Stimulated activated CD8-positive, alpha-beta memory T cell treated with anti-CD3 and anti-CD28 coated beads, Interleukin-2, amount 100 ng/mL, for 1 hour (primary cell): ENCODE data around the gene ECI1.

ENCODE experiments used
- DNase-seq, 2 donors: peaks; one replicate each; pipeline ENCODE4 v3.0.0-alpha.2; 2020; ENCODE audit warnings: low read depth in 2 of 2

Gene ECI1, protein sequence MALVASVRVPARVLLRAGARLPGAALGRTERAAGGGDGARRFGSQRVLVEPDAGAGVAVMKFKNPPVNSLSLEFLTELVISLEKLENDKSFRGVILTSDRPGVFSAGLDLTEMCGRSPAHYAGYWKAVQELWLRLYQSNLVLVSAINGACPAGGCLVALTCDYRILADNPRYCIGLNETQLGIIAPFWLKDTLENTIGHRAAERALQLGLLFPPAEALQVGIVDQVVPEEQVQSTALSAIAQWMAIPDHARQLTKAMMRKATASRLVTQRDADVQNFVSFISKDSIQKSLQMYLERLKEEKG

DNA sequence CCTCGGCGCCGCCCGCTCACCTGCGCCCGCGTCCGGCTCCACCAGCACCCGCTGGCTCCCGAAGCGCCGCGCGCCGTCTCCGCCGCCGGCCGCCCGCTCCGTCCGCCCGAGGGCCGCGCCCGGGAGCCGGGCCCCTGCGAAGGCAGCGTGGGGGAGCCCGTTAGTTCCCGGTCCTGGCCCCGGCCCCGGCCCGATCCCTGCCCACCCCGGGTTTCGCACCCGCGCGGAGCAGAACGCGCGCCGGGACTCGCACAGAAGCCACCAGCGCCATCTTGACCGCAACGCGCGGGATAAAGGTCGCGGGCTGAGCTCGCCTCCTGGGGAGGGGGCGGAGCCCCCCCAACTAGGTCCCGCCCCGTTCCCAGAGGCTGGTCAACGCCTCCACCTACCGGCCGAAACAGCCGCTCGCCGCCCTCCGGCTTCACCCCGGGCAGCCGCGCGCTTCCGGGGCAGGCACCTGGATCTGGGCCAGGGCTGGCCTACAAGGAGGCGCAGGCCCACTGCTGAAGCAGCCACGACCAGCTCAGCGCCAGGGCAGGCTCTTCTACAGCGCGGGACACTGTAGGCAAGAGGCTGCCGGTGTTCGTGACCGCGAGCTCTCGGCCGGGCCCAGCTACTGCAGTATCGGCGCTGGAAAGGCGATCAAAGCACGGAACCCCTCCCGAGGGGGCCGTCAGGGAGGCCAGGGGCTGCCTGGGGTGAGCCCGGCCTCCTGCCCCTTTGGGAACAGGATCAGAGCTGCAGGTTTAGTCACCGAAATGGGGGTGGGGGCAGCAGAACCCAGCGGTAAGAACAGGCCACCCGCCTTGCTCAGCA, at the start of gene ECI1:
Gene ECI1, minus strand, starts transcription at position 292 of the 816 bp plus-strand sequence. Its CDS starts 21 bp downstream, at position 271.
- peak; percentile 62 to 67 for DNase-seq

DNA sequence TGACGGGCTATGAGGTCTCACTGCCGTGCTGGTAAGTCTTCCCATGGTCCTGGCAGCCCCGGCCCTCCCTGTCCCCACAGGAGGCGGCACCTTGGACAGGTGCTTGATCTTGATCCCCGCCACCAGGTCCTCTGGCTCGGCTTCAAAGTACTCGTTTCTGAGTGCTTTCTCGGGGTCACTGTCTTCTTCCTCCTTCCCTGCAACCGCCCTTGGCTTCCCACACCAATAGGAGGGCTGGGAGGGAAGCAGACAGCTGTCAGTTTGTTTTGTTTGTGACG, 48.5 kb upstream of the ECI1 start:
- no peak for DNase-seq

DNA sequence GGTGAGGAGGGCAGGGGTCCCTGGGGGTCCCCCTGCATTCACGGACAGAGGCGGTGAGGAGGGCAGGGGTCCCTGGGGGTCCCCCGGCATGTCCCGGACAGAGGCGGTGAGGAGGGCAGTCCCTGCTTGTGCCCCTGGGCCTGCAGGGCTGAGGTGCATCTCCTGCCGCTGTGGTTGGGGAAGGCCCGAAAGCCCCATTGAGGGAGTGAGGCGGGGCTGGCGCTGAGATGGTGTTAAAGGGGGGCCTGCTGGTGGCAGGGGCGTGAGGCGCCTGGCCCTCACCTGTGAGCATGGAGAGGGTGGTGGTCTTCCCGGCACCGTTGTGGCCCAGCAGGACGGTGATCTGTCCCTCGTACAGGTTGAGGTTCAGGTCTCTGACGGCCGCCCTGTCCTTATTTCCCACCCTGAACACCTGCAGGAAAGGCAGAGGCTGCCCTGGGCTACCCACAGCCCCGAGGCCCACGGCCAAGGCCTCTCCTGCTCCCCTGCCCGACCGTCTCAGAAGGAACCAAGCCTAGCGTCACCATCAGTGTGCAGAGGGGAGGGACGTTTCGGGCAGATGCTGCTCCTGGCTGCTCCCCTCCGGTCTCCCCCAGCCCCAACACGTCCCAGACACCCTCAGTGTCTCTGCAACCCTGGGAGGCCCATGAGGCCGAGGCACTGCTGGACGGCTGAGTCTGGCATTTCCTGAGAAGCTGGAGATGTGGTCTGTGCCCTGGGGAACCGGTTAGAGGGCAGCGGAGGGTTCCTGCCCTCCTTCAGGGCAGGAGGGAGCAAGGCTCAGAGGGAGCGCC, 47.9 kb upstream of the ECI1 start:
- DNase-seq: no peak

DNA sequence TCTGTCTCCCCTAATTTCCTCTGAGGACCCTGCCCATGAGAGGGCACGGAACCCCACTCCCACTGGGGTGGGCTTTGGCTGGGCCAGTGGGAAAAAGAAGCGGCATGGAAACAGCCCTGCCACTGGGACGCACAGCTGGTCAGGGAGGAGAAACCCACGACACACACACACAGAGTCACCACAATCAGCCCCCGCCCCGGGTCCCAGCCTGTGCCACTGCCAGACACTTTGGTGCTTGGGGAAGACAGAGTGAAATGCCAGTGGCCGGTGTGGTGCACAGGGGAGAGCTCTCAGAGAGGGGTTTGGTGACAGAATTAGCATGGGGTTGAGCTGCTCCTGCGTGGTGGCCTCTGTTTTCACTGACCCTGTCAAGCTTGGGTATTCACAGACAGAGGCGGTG, 47.2 kb upstream of the ECI1 start:
- DNase-seq: no peak

DNA sequence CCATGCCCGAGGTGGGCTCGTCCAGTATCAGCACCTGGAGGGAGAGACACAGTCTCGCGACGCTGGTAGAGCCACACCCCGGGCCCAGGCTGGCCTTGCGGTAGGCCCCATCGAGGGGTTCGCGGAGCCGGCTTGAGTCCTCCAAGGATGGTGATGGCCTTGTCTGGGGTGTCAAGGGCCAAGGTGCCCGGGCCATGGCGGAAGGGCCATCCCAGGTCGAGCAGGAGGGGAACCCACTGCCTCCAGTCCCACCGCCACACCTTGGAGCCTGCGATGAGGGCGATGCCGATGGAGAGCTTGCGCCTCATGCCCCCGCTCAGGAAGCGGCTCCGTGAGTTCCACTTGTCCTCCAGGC, 46.1 kb upstream of the ECI1 start:
- no peak for DNase-seq

DNA sequence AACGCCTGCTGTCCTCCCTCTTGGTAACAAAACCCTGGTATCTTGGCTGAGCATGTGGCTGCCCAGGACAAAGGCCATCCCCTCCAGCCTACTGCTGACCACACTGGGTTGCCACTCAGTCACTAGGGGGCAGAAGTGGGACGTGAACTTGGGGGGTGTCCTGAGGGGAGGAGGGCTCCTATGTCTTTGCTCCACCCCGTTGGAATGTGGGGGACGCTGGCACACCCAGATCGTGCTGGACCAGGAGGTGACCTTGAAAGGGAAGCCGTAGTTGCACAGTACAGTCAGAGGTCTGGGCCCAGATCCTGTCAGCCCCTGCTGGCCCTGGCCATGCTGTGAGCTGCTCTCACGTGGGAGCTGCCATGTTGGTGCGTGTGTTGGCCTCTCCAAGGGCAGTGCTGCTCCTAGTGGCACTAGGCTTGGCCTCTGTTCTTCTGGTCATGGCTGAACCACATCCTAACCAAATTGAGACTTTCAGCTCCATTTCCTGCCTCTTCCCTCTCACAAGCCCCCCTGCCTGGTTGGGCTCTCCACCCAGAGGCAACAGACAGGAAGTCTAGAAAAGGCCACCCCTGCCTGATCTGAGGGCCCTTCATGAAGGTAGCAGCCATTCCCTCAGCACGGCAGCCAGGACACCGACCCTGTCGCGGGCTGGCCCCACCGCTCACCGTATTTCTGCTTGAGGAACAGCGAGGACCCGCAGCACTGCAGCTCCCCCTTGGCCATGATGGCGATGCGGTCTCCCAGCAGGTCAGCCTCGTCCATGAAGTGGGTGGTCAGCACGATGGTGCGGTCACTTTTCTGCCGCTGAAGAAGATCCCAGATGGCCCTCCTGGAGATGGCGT, 45.5 kb upstream of the ECI1 start:
- no peak for DNase-seq

DNA sequence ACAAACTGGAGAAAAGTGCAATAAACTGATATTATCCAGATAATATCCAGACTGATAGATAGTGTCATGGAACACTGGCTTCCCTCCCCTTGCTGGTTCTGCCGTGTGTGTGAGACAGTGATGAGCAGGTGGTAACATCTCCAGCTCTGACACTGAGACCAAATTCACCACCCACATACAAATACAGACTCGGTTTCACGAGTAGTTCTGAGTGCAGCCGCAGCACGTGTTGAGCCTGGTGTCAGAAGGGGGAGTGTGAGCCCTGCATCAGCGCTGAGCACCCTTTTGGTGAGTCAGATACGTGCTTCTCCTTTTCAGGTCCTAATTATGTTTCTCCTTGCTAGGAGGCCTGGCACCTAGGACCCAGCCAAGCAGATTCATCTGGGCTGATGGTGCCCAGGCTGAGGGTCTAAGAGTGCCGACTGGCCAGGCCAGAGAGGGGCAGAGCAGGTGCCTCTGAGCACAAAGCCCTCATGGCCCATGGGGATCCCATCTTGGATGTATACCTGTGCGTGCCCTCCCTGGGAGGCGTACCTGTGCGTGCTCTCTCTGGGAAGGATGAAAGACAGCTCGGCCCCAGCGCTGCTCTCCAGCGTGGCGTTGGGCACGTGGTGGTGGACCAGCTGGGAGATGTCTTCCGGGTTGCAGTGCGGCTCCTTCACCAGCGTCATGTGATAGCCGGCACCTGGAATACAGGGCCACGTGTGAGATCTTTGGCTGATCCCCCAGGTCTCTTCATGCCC, 43.8 kb upstream of the ECI1 start:
- no peak for DNase-seq

DNA sequence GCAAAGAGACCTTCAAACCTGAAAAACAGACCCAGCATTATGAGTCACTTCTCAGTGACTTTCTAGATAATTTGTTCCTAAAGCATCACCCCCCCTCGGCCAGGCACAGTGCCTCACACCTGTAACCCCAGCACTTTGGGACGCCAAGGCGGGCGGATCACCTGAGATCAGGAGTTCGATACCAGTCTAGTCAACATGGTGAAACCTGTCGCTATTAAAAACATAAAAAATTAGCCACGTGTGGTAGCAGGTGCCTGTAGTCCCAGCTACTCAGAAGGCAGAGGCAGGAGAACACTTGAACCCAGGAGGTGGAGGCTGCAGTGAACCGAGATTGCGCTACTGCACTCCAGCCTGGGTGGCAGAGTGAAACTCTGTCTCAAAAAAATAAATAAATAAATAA, 40.8 kb upstream of the ECI1 start:
- no peak for DNase-seq

DNA sequence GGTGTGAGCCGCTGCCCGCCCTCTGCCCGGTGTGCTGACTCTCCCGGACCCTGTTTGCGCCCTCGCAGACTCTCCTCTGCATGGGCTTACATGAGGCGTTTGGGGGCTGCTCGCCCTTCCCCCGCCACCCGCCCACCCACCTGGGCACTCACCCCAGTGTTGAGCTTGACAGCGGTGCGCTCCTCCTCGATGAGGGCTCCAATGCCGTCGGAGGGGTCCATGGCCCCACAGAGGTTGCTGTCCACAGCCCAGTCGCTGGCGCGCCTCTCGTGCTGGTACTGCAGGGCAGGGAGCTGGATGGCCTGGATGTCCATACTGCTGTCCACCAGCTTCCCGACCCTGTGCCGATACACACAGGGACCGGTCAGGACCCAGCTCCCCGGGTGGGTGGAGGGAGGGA, 37.9 kb upstream of the ECI1 start:
- no peak for DNase-seq

DNA sequence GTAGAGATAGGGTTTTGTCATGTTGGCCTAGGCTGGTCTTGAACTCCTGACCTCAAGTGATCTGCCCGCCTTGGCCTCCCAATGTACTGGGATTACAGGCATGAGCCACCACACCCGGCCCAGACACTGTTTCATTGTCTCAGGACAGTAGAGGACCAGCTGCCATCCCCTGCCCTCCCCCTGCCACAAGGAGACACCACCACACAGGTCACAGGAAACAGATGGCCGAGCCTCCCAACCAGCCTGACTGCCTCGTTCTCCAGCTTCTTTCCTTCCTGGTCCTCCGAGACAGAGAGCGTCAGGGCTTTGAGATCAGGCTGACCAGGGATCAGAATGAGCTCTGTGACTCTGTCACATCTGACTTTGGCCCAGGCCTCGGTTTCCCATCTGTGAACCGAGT, 37.3 kb upstream of the ECI1 start:
- no peak for DNase-seq

DNA sequence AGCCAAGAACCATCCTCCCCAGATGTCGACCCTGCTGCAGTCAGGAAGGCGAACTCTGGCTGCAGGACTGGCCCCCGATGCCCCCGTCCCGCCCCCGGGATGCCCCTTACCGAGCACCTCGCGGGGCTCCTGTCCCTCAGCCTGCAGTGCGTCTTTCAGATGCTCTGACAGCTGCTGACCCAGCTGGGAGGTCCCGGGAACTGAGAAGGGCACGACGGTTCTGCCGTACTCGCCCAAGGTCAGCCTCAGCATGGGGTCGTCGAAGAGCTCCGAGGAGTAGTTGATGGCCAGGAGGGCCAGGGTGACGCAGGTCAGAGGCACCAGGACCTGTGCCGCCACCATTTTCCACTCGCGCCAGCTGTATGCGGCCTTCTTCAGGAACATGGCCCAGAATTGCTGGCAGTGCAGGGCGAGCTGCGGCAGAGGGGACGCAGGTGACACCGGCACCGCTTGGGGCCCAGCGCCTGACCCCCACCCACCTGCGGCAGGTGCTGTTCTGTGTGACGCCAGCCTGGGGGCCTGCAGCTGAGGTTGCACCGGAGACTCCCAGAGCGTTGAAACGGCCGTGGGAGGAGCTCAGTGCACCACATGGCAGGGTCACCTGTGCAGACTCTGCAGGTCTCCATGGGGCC, 36.6 kb upstream of the ECI1 start:
- DNase-seq: no peak

DNA sequence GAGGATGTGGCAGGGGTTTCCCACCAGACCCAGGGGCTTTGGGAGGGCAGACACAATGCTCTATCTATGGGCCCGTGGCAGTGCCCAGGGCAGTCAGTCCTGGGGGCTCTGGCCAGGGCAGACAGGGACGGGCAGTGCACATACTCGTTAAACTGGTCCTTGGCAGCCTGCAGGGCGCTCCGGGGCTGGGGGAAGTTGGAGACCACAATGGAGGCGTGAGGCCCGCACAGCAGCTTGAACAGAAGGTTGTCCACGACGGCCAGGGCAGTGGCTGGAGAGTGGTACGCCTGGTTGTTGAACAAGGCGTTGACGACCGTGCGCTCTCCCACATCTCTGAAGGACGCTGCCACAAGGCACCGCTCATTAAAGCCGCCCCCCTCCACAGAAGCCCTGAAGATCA, 35.2 kb upstream of the ECI1 start:
- no peak for DNase-seq

DNA sequence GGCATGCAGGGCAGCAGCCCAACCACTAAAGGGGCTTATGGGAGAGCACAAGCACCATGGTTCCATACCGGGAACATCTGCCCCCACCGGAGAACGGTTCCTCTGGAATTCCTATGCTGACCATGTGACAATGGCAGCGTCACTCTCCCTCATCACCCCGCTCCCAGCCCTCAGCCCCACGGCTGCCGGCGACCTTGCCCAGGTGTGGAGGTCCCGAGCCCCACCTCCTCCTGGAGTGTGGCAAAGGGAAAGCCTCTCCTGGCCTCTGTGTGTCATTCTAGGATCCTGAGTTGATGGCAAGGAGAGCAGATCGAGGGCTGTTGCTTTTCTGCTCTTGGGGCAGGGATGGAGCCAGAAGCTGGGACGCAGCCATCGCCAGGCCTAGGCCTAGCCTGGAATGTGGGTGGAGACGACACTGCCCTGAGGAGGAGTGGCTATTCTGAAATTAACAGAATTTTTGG, 34.4 kb upstream of the ECI1 start:
- DNase-seq: no peak

DNA sequence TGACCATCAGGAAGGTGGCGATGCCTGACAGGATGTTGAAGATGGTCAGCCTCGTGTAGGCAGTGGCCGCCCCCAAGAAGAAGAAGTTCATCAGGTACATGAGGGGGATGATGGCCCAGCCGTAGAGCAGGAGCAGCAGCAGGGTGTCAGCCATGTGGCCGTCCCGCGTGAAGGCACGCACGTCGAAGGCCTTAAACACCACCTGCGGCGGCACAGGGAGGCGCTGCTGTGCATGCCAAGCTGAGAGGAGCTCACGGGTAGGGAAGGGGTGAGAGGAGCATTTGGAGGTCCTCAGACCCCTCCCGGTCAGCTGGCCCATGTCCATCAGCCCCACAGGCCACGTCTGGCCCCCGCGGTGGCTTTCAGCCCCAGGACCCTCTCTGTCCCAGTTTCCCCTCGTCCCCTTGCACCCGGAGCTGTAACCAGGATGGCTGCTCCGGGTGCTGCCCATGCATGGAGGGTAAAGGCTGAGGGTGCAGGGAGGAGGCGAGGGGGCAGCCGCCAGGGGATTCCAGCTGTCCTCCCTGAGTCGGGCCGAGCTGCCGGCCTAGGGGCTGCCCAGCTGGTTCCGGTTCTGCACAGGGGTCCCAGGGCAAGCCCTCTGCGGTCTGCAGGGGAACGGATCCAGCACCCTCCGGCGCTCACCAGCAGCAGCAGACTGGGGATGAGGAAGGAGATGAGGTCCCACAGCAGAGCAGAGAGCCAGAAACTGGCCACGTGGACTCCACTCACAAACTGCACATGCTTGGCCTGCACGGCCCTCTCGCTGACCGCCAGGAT, 33.6 kb upstream of the ECI1 start:
- DNase-seq: no peak

DNA sequence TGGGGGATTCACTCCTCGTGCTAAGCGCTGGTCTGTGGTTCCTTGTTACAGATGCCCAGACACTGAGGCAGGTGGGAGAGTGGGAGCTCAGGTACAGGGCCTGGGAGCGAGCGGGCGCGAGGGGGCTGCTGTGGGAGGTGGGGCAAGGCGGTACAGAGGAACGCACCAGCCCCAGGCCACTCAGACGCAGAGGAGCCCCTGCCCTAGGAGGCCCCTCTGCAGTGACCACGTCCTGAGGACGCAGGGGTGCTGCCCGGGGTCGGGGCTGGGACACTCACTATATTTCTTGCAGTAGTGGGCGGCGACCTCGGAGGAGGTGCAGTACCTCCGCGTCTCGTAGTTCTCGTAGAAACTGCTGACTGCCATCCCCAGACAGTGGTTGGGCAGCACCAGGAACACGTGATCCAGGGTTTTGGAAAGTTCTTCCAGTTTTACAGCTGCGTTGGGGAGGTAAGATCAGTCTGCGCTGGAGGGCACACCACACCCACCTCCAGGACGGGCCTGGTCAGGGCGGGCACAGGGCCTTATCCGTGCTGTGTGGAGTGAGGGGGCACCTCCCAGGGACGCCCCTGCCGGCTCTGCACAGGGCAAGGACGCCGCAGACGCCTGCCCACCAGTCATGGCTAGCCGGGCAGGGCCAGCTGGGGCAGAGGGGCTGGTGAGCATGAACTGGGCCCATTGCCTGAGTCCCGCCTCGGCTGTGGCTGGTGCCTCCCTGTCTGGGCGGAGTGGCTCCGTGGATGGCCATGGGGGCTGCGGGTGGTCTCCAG, 32.8 kb upstream of the ECI1 start:
- no peak for DNase-seq

DNA sequence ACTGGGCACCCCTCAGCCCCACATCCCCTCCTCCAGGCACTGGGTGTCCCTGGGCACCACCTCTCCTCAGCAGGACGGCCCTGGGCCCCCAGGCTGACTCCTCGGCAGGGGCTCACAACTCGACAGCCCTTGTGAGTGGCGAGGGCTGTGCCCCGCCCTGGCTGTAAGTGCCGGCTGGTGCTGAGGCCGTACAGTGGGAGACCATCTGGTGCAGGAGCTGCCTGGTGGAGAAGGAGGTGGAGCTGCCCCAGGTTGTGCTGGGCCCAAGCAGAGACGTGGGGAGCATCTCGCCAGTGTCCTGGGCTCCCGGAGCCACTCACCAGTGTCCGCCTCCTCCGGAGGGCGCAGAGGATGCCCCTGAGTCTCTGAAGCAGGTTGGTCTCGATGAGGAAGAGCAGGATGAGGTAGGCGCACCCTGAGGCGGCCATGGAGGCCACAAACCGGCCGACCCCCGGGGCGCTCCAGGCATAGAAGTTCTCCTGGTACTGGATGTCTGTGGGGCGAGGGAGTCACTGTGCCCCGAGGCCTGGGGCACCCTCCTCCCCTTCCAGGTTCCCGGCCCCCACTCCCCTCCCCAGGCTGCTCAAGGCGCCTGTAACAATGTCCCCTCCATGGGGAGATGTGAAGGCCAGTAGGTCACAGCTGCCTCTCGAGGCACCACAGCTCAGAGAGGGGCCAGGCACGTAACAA, 31.6 kb upstream of the ECI1 start:
- no peak for DNase-seq

DNA sequence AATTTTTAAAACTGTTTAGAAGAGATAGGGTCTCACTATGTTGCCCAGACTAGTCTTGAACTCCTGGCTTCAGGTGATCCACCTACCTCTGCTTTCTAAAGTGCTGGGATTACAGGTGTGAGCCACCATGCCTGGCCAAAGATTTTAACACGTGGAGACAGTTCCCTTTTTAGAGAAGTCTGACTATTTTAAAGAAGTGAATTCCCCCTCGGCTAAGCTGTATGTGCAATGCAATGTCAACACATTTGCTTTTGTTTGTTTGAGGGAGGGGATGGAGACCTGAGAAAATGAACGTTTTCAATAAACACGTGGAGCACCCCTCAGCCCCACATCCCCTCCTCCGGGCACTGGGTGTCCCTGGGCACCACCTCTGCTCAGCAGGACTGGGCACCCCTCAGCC, 30.9 kb upstream of the ECI1 start:
- DNase-seq: no peak

DNA sequence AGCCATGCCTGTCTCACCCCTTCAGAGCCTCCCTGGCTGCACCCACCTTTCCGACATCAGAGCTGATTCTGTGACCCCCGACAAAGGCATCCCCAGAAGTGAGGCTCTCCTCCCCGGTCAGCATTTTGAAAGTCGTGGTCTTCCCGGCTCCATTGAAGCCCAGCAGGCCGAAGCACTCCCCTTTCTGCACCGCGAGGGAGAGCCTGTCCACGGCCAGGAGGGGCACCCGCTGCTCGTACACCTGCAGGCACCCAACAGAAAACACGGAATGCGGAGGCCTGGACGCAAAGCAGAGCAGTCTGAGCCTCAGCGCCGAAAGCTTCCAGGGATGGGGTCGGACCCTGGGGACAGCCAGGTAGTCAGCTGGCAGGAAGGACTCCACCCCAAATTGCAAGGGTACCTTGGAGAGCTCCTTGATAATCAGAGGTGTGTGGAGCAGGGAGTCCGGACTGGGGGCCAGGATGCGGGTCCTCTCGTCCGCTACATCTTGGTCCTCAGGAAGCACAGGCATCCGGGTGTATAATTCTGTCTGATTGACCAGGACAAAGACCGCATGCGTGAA, 29.7 kb upstream of the ECI1 start:
- DNase-seq: no peak
